Ramos (cell line): Measurements from ENCODE around the gene ATPAF1.

Experiments used
- in situ Hi-C: fragments of 300-500 bp; cut with MboI; formaldehyde crosslinking; loops from one replicate; pipeline ENCODE4 v1.14.3; 2022; ENCODE audit warnings: low sequenced_read_pairs; ENCODE audit not compliant: unreplicated experiment

ATPAF1 gene

DNA sequence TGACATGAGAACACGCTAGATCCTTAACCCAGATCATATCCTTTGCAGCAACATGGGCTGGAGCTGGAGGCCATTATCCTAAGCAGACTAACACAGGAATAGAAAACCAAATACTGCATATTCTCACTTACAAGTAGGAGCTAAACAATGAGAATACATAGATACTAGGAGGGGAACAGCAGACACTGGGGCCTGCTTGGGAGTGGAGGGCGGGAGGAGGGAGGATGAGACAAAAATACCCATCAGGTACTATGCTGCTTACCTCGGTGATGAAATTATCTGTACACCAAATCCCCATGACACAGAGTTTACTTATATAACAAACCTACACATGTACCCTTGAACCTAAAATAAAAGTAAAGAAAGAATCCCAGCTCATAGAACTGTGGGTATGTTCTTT is 50.3 kb downstream of the ATPAF1 start:
- in situ Hi-C loops: no loop called here

DNA sequence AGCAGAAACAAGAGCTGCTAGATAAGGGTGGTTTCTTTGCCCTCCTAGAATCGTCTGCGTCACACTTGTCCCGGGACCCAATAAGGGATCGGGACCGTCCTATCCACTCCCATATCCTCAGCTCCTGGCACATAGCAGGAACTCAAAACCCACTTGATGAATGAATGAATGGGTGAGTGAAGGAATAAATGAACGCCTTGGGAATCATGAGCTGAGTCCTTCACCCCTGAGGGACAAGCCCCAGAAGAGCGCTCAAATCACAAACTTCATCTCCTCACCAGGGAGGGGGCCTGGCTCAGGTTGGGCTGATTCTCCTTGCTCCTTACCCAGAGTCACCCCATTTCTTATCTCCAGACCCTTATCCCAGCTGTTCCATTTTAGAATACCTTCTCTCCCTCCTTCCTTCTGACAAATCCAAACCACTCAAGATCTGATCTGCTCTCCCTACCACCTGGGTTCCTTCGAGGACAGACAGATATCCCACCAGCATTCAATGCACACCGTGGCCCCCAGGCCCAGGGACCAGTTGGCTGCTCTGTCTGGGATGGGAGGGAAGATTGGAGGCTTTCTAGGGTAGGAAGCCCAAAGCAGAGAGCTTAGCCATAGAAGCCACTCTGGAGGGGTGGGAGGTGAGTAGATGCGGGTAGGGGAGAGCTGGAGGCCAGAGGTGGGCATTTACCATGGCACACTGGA is 50.9 kb downstream of the ATPAF1 start:
- in situ Hi-C loops: no loop called here

DNA sequence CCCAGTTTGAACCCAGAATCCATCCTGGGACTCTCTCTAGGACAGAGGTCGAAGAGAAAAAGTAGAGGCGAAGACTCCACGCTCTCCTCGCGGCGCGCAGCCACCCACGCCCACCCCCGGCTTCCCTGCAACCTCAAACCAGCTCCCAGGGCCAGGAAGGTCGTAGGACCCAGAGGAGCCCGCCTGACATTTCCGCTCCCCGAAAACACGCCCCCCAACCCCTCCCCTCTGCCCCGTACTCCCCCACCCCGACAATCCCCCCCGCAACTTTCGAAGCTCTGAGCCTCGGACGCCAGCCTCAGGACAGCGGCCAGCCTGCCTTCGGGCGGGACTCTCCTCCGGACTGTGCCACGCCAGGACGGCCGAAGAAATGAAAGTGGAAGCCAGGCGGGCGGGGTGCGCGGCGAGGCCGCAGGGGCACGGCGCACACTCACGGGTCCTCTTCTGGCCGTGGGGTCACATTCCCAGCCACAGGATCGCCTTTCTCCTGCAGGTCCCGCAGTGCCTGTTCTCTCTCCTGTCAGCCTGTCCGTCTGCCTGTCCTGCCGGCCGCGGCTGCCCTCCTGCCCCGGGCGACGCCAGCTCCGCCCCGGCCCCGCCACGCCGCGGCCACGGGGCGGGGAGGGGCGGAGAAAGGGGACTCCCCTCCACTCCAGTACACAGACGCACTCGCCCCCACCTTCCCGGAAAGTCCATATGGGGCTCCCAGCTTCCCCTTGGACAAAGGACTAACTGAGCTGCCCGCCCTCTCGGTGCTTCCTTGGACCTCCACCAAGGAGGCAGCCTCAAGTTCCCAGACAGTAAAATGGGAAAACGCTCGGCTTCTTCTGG is 51.7 kb downstream of the ATPAF1 start, which contains the start of gene MOB3C:
Gene MOB3C (minus strand): TSS at position 535 of the 831 bp plus-strand sequence. CDS start 3,490 bp downstream, outside the sequence.
- in situ Hi-C loops: no loop called here

DNA sequence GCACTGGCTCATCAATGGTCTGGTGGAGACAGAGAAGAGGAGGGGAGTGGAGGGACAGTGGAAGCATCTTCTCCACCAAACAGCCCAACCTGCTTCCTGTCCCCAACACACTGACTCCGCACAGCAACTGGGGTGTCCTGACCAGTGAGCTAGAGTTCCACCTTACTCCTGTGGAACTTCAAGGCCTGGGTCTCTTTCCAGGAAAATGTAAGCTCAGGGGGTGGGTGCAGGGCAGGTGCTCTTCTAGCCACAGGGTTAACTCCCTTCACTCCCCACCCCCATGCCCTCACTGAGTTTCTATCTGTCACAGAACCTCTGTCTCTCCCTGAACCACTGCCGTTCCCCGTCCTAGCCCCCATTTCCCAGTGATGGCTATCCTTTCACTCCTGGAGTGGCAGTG is 52.4 kb downstream of the ATPAF1 start:
- in situ Hi-C loops: no loop called here

DNA sequence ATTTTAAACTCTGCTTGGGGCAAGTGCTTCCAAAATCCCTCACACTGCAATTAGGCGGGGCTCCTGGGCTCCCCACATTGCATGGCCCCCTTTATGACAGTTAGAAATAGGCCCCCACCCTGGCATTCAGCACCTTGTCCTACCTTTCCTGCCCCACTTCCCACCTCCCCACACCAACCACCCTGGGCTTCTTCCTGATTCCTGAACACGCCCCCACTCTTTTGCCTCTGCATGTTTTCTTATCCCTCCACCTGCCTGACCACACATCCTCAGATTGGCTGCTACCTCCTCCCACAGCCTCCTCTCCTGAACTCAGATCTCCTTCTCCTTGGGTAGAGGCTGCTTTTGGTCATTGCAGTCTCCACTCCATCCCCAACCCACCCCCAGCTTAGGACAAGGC is 53.1 kb downstream of the ATPAF1 start:
- in situ Hi-C loops: no loop called here

DNA sequence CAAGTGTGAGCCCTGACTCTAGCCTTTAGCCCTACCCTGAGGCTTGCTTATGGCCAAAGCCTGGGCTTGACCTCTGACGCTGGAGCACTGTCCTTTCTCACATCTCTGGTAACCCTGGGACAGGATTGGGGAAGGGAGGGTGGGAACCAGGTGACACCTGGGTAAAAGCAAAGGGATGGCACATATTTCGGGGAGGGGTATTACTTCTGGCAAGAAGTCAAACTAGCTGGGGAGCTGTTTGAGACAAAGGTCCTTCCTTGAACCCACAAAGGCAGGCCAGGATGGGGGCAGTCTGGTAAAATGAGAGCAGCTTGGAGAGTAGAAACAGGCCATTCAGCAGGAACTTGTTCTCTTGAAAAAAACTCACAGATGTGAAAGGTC is 53.6 kb downstream of the ATPAF1 start:
- in situ Hi-C loops: no loop called here

DNA sequence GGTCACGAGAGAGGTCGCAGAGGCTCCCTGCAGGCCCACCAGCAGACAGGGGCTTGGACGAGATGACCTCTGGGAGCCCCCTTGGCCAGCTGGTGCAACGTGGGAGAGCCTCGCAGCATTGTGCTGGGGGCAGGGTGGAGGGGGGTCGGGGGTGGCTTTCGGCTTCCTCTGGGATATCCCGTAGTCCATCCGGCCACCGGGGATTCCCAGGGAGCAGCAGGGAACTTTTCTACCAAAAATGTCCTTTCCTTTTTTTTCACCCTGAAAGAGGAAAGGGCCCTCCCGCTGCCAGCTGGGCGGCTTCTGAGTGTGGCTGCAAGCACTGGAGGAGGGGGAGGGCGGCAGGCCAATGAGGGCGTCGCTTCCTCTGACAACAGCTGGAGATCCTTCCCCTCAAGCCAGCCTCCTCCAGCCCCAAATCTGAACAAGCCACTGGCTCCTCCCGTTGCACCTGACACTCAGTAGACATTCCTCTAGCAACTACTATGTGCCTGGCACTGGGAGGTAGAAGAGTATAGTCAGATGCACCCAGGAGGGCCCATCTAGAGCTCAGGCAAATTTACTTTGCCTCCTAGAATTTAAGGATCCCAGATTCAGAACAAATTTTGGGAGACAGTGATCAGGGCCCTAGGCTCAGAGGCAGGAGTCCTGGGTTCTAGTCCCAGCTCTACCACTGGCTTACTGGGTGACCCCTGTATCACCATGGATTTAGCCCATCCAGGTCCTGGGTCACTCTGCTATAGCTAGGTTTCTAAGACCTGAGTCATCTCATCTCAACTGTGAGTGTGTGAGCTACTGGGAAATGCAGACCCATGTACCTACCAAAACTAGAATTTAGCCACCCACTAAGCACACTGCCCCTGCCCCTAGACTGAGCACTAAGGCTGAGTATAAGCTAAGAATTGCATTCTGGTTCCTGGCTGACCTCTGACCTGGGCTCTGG is 54.2 kb downstream of the ATPAF1 start:
- in situ Hi-C loops: no loop called here

DNA sequence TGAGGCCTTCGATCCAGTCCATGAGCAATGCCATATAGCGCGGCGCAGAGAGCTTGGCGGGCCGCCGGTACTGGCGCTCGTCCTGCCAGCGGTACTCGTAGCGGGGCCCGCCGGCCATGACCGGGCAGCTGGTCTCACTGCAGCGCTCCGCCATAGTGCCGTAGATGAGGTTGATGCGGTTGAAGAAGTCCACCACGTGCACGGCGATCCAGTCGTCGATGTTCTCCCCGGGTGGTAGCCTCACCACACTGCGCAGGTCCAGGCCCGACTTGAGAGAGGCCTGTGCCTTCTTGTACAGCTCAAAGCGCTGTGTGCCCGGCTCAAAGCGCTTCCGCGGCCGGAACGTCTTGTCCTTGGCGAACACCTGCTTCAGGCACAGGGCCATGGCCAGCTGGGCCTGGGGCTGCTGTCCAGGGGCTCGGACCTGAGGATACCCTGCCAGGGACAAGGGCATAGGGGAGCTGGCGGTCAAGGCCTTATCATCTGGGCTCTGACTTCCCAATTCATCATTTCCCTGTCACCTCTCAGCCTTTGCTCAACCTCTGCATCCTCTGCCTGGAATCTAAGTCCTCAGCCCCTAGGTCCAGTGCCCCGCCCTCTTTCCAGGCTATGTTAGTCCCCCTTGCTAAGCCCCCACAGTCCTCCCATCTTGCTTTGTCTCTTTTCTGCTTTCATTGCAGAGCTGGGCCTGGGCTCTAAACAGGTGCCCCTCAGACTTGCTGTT is 55.1 kb downstream of the ATPAF1 start:
- in situ Hi-C loops: no loop called here

DNA sequence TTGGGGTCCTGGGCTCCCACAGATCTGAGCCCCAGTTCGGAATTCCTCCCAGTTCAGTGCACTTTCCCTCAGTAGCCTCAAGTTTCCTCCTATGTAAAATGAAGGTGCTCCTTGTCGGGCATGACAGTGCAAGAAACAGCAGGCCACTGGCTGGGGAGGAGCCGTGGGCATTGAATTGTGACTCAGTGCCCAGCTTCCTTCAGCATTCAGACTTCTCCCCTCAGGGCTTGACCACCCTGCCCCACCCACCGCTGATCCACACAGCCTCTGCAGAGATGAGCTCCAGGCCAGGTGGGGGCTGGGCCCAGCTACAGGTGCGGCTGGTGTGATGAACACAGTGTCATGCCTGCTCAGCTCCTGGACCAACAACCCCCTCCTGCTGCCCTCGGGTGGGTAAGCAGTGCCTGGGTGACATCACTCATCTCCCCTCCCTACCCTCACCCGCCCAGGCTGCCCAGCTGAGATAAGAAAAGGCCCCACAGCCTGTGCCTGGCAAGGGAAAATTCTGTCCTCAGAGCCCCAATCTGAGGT is 56.4 kb downstream of the ATPAF1 start:
- in situ Hi-C loops: no loop called here

DNA sequence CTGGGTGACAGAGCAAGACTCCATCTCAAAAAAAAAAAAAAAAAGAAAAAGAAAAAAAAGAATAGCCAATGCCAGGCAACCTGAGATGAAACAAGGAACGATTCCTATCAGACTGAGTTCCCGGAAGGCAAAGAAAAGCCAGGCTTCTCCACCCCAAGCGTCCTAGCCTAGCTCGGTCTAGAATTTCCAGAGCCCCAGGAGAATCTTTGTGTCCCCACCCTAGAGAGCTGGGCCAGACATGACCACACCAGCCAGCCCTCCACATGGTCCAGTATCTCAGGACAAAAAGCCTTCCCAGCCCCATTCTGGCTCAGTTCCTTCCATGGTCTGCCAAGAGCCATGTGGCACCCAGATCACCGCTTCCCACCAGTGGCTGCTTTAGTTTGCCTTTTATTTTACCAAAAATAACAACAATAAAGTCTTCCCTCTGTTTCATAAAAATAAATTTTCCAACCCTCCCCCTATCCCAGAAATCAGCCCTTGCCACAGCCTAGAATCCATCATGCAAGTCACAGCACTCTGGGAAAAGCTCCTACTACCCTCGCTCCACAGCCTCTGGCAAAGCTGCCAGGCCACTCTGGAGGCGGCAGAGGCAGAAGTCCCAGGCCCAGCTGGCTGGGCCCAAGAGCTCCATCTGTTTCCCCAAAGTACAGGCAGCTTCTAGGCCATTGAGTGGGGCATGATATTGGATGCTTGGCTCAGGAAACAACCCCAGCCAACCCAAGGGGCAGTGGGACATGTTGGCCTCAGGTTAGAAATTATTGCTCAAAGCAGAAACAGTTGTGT is 60.6 kb downstream of the ATPAF1 start:
- in situ Hi-C loops: no loop called here

DNA sequence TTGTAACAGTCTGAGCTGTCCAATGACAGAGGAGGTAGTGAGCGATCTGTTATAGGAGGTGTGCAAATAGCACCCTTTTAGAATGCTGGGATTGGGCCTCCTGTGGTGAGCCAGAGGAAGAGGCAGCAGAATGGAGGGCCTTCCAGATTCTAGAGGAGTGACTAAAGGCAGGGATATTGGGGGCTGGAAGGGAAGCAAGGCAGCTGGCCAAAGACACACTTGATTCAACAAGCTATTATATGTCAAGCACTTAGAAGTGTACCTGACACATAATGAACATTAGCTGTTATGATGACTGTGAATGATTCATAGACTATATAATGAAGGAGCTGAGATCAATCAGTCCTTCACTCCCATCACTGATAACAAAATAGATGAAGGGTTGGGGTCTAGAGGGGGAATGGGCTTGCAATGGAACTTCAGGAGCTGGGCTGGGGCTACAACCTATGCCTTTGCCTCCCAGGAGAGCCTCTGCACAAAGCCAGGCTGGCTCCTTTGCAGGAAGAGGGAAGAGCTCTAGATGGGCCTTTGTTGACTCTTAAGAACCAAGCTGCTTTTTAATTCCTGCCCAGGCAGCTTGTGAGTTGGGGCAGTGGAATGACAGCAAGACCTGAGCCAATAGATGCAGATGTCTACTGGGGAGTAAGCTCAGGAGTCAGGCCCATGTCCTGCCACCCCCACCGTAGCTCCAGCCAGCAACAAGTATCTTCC is 61.8 kb downstream of the ATPAF1 start:
- in situ Hi-C loops: no loop called here

DNA sequence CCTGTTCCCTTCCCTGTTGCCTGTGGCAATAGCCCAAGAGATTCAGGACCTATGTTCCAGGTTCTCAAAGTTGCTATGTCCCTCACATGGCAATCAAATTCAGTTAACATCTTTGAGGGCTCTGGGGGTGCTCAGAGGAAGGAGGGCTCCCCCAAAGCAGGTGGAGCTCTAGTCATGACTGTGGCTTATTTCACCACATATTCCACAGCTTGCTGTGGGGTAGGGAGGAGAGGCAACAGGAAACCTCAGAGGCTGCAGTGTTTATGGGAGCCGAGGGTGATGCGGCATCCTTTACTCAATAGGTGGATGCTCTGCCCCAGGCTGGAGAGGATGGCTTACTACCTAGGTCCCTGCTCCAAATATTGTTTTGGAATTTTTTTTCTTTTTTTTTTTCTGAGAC is 62.9 kb downstream of the ATPAF1 start:
- in situ Hi-C loops: no loop called here

DNA sequence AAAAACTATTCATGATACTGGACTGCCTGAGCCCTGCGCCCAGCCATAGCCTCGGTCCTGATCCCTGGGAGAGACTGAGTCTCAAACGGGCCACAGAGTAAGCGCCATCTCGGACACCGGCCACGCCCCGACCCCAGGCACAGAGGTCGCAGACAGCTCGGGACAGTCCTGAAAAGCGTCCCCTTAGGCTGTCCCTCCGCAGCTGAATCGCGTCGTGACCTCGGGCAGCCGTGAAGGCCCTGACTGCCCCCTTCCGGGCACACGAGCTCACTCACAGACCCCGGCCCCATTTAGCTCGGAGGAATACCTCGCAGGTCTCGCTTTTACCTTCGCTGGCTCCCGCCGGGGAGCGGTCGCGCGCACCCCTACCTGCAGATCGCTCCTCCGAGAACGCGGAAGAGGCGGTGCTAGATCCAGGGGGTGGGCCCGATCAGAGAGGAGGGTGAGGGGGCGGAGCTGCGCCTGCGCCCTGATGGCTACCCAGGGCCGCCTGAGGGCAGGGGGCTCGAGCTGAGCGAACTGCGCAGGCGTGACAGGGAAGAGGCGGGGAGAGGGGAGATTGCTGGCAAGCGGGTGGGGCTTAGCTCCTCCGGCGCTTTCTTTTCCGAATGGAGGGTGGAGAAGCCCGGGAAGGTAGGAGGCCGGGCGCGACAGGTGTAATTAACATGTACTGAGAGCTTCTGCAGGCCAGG is 64.2 kb downstream of the ATPAF1 start, which contains the start of gene MKNK1:
Gene MKNK1 (minus strand): TSS at position 411 of the 692 bp plus-strand sequence. CDS start 20,941 bp downstream, outside the sequence.
- in situ Hi-C loops: no loop called here

DNA sequence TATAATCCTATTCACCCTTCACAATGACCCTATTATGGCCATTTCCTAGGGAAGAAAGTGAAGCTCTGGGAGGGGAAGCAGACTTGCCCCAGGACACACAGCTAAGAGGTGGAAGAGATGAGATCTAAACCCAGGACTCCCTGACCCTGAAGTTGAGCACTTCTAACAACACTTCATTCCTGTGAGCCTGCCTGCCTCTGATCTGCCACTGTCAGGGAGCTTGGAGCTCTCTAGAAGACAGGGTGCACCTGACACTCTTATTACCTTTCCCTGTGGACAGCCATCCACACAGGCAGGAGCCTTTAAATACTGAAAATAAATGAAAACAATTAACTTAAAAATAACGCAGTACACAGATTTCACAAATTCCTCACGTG is 64.7 kb downstream of the ATPAF1 start:
- in situ Hi-C loops: no loop called here

DNA sequence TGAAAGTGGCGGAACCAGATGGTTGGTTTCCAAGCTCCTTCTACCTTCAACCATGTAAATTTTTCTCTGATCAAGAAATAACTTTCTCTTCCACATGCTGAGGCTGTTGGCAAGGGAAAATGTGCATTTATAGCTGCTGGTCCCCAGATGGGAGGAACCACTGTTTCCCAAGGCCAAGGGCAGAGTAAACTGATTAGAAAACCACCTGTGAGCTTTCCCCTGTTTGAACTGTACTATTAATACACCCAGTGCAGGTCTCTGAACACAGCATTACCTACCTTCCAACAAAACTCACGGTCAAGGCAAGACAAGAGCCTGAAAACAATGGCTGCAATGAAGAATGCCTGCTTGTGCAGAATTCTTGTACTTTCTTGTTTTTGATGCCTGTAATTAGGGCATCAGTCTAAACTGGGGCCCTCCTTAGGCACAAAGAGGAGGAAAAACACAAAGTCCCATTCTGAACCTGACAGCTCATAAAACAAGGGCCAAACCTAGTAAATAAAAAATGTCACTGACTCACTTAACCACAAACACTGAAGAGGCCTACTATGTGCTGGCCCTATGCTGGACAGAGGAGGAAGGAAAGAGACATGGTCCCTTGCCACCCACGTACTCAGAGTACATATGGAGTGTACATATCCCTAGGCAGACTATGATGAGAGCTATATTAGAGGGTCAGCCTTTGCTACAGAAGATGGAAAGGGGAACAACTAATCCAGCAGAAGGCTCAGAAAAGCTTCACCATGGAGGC is 66.7 kb downstream of the ATPAF1 start:
- in situ Hi-C loops: no loop called here

DNA sequence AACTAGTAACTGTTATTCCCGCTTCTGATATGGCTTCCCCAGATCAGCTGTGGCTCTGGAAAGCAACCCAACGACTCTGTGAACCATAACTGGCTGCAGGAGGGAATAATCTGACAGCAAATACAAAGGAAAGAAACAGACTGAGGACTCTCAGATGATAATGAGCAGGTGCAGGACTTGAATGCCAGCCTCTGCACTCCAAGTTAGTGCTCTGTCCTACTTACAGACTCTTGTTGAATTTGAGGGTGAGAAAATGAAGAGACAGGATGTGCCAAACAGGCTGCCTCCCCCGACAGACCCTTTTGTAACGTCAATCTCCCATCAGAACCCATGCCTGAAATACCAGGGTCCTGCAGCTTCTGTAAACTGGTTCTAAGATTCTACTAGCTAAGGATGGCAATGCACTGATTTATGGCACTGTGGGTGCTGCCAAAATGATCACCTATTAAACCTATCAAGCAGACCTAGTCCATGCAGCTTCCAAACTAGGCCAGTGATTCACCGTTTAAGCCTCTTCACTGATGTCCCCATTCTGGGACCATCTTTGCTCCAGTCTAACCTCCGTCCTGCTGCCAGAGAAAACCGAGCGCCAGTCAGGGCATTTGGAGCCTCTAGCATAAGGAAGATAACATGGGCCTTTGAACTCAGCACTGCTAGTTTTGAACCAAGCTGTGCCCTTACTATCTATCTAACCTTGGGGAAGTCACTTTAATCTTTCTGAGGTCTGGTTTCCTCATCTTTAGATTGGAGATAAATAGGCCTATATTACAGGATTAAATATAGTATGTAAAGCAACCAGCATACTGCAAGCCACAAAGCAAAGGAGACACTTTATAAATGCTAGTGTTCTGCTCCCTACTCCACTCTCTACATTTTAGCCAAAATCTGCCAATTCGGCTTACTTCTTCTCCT is 68.8 kb downstream of the ATPAF1 start:
- in situ Hi-C loops: no loop called here
